ENCODE results near the gene BEST3.

The BEST3 gene

DNA sequence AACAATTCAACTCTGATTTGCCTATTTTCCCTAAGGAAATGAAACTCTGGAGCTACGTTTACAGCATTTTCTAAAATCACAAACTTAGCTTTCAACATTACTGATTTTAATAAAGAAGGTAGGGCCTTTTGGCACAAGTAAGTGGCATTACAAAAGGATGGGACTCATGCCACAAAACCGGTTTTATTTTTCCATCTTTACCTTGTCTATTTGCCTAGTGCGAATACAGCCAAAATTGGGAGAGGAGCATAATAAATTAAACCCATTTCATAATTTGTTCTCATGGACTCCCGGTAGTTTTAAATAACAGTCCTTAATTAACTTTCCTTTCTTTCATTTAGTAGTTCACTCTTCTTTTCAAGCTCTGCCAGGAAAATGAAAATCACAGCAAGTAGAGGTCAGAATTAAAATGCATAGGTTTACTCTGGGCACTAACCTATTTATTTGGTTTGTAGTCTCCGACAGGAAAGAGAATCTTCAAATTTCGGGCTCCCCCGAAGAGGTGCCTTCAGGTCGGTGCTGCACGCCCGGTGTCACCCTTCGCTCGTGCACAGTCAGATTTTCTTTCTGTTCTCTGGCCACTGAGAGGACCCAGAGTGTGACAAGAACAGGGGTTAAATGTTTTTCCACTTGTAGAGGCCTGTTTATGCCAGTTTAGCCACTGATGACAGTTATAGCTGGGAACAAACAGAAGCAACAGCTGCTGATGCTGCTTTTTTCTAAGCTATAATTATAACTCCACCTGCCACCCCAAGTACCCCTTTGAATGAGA is at the start of gene BEST3:
TSS of gene BEST3 (minus strand) at position 535 of the 772 bp plus-strand sequence. CDS start 1,505 bp downstream, outside the sequence.
- DNase-seq (ENCODE audit: low spot score) = no peak
- TF ChIP-seq, protein P1, sequence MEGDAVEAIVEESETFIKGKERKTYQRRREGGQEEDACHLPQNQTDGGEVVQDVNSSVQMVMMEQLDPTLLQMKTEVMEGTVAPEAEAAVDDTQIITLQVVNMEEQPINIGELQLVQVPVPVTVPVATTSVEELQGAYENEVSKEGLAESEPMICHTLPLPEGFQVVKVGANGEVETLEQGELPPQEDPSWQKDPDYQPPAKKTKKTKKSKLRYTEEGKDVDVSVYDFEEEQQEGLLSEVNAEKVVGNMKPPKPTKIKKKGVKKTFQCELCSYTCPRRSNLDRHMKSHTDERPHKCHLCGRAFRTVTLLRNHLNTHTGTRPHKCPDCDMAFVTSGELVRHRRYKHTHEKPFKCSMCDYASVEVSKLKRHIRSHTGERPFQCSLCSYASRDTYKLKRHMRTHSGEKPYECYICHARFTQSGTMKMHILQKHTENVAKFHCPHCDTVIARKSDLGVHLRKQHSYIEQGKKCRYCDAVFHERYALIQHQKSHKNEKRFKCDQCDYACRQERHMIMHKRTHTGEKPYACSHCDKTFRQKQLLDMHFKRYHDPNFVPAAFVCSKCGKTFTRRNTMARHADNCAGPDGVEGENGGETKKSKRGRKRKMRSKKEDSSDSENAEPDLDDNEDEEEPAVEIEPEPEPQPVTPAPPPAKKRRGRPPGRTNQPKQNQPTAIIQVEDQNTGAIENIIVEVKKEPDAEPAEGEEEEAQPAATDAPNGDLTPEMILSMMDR (IDR thresholded peaks at IDR 0.05; ENCODE audit: extremely low read depth, insufficient read depth, missing control alignments) = no peak
- in situ Hi-C loops (cut with MboI; ENCODE audit: low pct_unique_long_range_greater_than_20kb, low sequenced_read_pairs, unreplicated experiment) = no loop called here

DNA sequence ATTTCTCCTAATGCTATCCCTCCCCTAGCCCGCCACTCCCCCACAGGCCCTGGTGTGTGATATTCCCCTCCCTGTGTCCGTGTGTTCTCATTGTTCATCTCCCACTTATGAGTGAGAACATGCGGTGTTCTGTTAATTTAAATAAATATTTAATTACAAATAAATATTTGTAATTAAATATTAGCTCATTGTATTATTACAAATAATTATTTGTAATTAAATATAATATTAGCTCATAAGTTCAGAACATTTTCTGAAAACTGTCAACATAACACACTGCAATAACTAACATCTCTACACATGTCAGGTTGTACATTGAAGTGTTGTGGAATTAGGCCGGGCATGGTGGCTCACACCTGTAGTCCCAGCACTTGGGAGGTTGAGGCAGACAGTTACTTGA is 45.0 kb upstream of the BEST3 start:
- TF ChIP-seq, protein P1 (IDR thresholded peaks at IDR 0.05; ENCODE audit: extremely low read depth, insufficient read depth, missing control alignments) = no peak
- in situ Hi-C loops (cut with MboI; ENCODE audit: low pct_unique_long_range_greater_than_20kb, low sequenced_read_pairs, unreplicated experiment) = no loop called here
- DNase-seq (ENCODE audit: low spot score) = no peak

DNA sequence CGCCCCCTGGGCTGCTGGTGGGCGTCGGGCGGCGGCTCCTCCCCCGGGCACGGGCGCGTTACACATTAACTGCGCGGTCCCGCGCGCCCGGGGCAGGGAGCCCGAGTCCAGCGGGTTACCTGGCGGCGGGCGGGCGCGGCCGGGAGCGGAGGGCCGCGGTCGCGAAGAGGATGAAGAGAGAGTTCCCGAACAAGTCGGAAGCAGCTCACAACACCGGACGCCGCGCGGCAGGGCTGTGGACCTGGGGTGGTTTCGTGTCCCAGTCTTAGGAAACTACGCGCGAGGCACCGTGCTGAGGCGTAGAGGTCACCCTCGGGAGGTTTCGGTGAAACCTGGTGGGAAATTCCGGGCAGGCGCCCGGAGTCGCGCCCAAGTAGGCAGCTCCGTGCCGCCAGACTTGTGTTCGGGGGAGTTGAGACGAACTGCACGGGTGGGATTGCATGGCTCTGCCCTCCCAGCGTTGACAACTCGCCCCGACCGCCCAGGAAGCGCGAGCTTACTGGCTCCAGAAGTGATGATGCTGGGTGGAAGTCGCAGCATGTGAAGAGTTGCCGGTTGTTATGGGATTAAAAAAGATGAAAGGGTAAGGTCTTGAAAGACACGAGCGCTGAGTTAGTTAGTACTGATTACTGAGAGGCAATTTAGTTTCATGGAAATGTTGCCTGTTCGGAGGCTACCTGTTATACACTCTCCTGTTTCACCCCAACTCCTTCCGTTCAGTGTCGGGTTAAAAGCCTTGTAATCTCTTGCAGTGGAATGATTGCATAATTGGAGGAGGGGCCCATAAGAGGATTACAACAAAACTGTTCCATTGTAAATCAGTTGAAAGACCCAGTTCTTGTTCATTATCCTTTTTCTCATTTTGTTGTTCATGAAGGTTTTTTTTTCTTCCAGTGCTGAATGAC is 40.4 kb upstream of the BEST3 start:
- in situ Hi-C loops (cut with MboI; ENCODE audit: low pct_unique_long_range_greater_than_20kb, low sequenced_read_pairs, unreplicated experiment) = no loop called here
- peak; percentile 67 for DNase-seq (ENCODE audit: low spot score)
- TF ChIP-seq, protein P1 (IDR thresholded peaks at IDR 0.05; ENCODE audit: extremely low read depth, insufficient read depth, missing control alignments) = no peak

DNA sequence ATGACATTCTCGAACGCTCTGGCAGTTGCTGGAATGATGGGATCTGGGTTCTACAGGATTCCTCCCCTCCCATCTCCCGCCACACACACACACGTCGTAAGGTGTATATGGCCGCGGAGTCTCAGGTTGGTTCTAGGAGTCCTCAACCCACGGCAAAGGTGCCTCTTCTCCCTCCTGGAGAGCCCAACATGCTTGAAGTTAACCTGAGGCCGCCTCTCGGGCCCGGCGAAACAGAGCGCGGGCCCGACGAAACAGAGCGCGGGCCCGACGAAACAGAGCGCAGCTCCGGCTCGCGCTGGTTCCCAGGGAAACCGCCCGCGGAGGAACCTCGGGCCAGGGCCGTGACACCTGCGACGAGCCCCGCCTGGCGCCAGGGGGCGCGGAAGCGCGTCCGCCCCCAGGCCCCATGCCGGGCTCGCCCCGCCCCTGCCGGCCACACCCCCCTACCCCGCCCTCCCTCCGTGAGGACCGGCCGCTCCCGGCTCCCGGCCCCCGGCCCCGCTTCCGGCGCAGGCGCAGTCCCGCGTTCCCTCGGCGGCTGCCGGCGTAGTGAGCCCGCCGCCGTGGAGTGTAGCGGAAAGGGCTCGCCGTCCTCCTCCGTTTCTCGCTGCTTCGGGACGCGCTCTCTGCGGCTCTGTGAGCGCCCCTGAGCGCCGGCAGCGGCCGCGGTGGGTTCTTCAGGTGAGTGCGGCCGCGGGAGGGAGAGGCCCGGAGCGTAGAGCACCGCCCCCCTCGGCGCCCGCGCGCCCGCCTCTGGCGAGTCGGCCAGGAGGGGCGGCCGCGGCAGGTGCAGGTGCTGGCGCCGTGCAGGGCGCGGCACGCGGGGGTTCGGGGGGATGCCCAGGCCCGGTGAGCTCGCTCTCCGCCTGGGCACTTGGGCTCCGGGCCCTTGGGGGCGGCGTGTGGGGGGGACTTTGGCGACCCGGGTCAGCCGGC is 39.5 kb upstream of the BEST3 start, which contains the start of gene RAB3IP:
TSS of gene RAB3IP (plus strand) at position 510 of the 936 bp plus-strand sequence. CDS start 16,549 bp downstream, outside the sequence.
- in situ Hi-C loops (cut with MboI; ENCODE audit: low pct_unique_long_range_greater_than_20kb, low sequenced_read_pairs, unreplicated experiment) = no loop called here
- TF ChIP-seq, protein P1 (IDR thresholded peaks at IDR 0.05; ENCODE audit: extremely low read depth, insufficient read depth, missing control alignments) = peak; percentile 80
- DNase-seq (ENCODE audit: low spot score) = peak; percentile 99

DNA sequence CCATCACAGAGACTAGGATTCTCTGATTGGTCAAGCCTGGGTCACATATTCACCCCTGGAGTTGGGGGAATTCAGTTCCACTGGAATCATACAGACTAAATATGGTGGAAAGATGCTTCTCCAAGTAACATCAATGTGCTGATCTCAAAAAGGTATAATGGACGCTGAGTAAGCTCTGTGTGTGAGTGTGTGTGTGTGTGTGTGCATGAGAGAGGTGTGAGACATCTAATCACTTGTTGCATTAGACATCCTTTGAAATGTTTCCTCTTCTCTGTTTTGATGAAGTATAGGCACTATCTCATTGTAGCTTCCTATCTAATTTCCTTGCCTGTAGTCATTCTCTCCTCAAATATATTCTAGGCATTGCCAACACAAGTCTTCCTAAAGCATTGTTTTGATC is 34.5 kb upstream of the BEST3 start:
- TF ChIP-seq, protein P1 (IDR thresholded peaks at IDR 0.05; ENCODE audit: extremely low read depth, insufficient read depth, missing control alignments) = no peak
- no peak for DNase-seq (ENCODE audit: low spot score)
- in situ Hi-C loops (cut with MboI; ENCODE audit: low pct_unique_long_range_greater_than_20kb, low sequenced_read_pairs, unreplicated experiment) = no loop called here

All from GM13977 (cell line).